GM21528 (cell line): ENCODE data around the gene CLOCK.

Experiments
- ATAC-seq: cut with Tn5 transposase; IDR thresholded peaks from one replicate; pipeline ENCODE4 v1.9.1; 2021; ENCODE audit warnings: mild to moderate bottlenecking, moderate library complexity; ENCODE audit not compliant: unreplicated experiment, low FRiP score

Gene CLOCK

GRCh38 chr4:55545641-55546505, 836 bp downstream of the CLOCK start:
- ATAC-seq, result peak; percentile 52

GRCh38 chr4:55545151-55545550, 1.6 kb downstream of the CLOCK start:
- no peak for ATAC-seq

GRCh38 chr4:55543858-55544257, 2.9 kb downstream of the CLOCK start:
- ATAC-seq, result no peak

- ATAC-seq, result no peak
These were observed 6.4 kb downstream of the CLOCK start for GRCh38 chr4:55540271-55540670.

GRCh38 chr4:55539658-55540057, 7.1 kb downstream of the CLOCK start:
- ATAC-seq, result no peak

GRCh38 chr4:55538531-55538930, 8.2 kb downstream of the CLOCK start:
- ATAC-seq, result no peak

- no peak for ATAC-seq
These were observed 12.4 kb downstream of the CLOCK start for GRCh38 chr4:55534306-55534705.

- no peak for ATAC-seq
These were observed 16.0 kb downstream of the CLOCK start for GRCh38 chr4:55530691-55531090.

GRCh38 chr4:55530167-55530566, 16.5 kb downstream of the CLOCK start:
- no peak for ATAC-seq

- ATAC-seq, result no peak
These were observed 18.2 kb downstream of the CLOCK start for GRCh38 chr4:55528491-55528890.

GRCh38 chr4:55524844-55525571, 21.7 kb downstream of the CLOCK start:
- ATAC-seq, result no peak

GRCh38 chr4:55518442-55518841, 28.3 kb downstream of the CLOCK start:
- ATAC-seq, result no peak

- ATAC-seq, result peak; percentile 85
These were observed 29.0 kb downstream of the CLOCK start for GRCh38 chr4:55517526-55518229.

- ATAC-seq, result no peak
These were observed 33.7 kb downstream of the CLOCK start for GRCh38 chr4:55512922-55513571.

GRCh38 chr4:55512077-55512476, 34.6 kb downstream of the CLOCK start:
- ATAC-seq, result no peak

- no peak for ATAC-seq
These were observed 36.0 kb downstream of the CLOCK start for GRCh38 chr4:55510685-55511084.

- ATAC-seq, result no peak
These were observed 37.4 kb downstream of the CLOCK start for GRCh38 chr4:55509266-55509665.

GRCh38 chr4:55507612-55508011, 39.1 kb downstream of the CLOCK start:
- no peak for ATAC-seq

- no peak for ATAC-seq
These were observed 43.5 kb downstream of the CLOCK start for GRCh38 chr4:55503169-55503568.

- peak; percentile 47 for ATAC-seq
These were observed 46.6 kb downstream of the CLOCK start for GRCh38 chr4:55500072-55500471.

GRCh38 chr4:55499495-55499894, 47.2 kb downstream of the CLOCK start:
- ATAC-seq, result no peak
